GM23248 (cell line): Measurements from ENCODE around the gene TXNRD1. TPM values are rescaled to one million over a fixed set of nuclear protein-coding genes. Genes with fewer than 3 reads are reported as not detected.

Experiments
- DNase-seq: peaks from one replicate; pipeline ENCODE4 v3.0.0-alpha.2; 2015
- H2AFZ ChIP-seq: fragments of 200-600 bp; sonication (generic); 2 replicates; pipeline ENCODE4 v1.6.1; 2016; ENCODE audit warnings: antibody characterized with exemption
- H3F3A ChIP-seq: fragments of 200-600 bp; sonication (generic); 2 replicates; pipeline ENCODE4 v1.6.1; 2016; ENCODE audit warnings: mild to moderate bottlenecking, antibody characterized with exemption, mixed run types; ENCODE audit not compliant: insufficient read depth
- H3K27ac ChIP-seq: fragments of 200-600 bp; sonication (generic); 2 replicates; pipeline ENCODE4 v1.5.1; 2016; ENCODE audit warnings: mild to moderate bottlenecking
- H3K27me3 ChIP-seq: fragments of 200-600 bp; sonication (generic); replicated peaks from 2 replicates; pipeline ENCODE4 v1.6.1; 2016; ENCODE audit warnings: mild to moderate bottlenecking; ENCODE audit not compliant: insufficient read depth
- H3K36me3 ChIP-seq: fragments of 200-600 bp; sonication (generic); 2 replicates; pipeline ENCODE4 v1.6.1; 2016; ENCODE audit warnings: low read depth, mild to moderate bottlenecking
- H3K4me1 ChIP-seq: fragments of 200-600 bp; sonication (generic); 2 replicates; pipeline ENCODE4 v1.6.1; 2016; ENCODE audit warnings: mild to moderate bottlenecking; ENCODE audit not compliant: insufficient read depth
- H3K4me2 ChIP-seq: fragments of 200-600 bp; sonication (generic); one replicate; pipeline ENCODE4 v1.6.1; 2016; ENCODE audit warnings: mild to moderate bottlenecking; ENCODE audit not compliant: unreplicated experiment
- H3K4me3 ChIP-seq: fragments of 200-600 bp; sonication (generic); 2 replicates; pipeline ENCODE4 v1.5.1; 2016; ENCODE audit warnings: mild to moderate bottlenecking
- H3K79me2 ChIP-seq: fragments of 200-600 bp; sonication (generic); 2 replicates; pipeline ENCODE4 v1.6.1; 2016; ENCODE audit warnings: mild to moderate bottlenecking; ENCODE audit not compliant: insufficient read depth
- H3K9ac ChIP-seq: fragments of 200-600 bp; sonication (generic); 2 replicates; pipeline ENCODE4 v1.6.1; 2016; ENCODE audit warnings: mild to moderate bottlenecking
- H3K9me2 ChIP-seq: fragments of 200-600 bp; sonication (generic); 2 replicates; pipeline ENCODE4 v1.6.1; 2016; ENCODE audit warnings: mixed run types, mild to moderate bottlenecking, moderate library complexity; ENCODE audit not compliant: insufficient read depth
- H3K9me3 ChIP-seq: fragments of 200-600 bp; sonication (generic); one replicate; pipeline ENCODE4 v1.6.1; 2017; ENCODE audit warnings: low read depth
- H4K20me1 ChIP-seq: fragments of 200-600 bp; sonication (generic); 2 replicates; pipeline ENCODE4 v1.6.0; 2016; ENCODE audit not compliant: insufficient read depth
- EZH2 ChIP-seq: fragments of 200-600 bp; sonication (generic); IDR thresholded peaks from 2 replicates; pipeline ENCODE4 v1.6.1; 2018; ENCODE audit warnings: antibody characterized with exemption, mild to moderate bottlenecking; ENCODE audit not compliant: insufficient read depth, poor library complexity, severe bottlenecking
- EZH2phosphoT487 ChIP-seq: fragments of 200-600 bp; sonication (generic); IDR thresholded peaks from 2 replicates; pipeline ENCODE4 v1.6.1; 2018; ENCODE audit warnings: antibody characterized with exemption, moderate library complexity, mild to moderate bottlenecking, low read depth; ENCODE audit not compliant: insufficient read depth
- WGBS, 2 experiments: methylation state at CpG; one replicate each; pipeline ENCODE4 v1.1.6; 2015 to 2017; ENCODE audit warnings: low lambda C conversion rate in 2 of 2, low coverage in 1 of 2; ENCODE audit errors: missing lambda C conversion rate in 2 of 2; 5-methylcytosine and 5-hydroxymethylcytosine counted together
- in situ Hi-C: fragments of 300-500 bp; cut with MboI; formaldehyde crosslinking; loops from 2 replicates; pipeline ENCODE4 v1.15.0; 2020
- polyA plus RNA-seq: library from polyadenylated mRNA; unstranded; fragments of >200 nt; fragmentation: Nextera tagmentation; extraction: Ambion mirVana; gene quantifications from 2 replicates; pipeline ENCODE4 v1.2.1, GENCODE V29; 2016
- total RNA-seq: library from RNA; depleted of rRNA; stranded (reverse); fragments of >200 nt; shearing (Covaris generic); gene quantifications from 2 replicates; pipeline ENCODE4 v1.2.3, GENCODE V29; 2014

Gene TXNRD1
- total and polyA plus RNA-seq, 2 experiments from 2014 or later, result 255 to 477 TPM

DNA sequence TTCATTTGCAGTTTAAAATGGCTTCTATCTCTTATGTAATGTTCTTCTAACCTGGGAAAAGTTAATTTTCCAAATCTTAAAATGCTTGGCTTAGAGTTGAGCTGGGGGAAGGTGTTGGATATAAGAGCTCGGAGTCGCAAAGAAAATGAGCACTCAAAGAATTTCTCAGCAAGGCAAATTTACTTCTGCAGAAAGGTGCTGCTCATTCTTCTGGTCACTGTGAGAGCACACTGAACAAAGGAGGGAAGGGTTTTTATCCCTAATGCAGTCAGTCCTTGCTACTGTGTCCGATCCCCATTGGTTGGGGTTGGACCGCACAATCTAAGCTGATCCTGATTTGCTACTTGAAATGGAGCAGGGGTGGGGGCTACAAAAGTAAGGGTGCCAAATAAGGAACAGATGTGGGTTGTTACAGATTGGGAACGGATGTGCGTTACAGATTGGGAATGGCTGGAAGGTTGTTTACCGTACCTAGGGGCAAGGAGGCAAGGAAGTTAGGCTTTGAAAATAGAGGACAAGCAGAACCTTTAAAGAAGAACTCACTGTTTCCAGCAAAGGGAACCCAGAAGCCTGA, 19.4 kb downstream of the TXNRD1 start:
- H3K36me3 ChIP-seq, result no peaks in the 10 kb centered on the region
- H3K9me3 ChIP-seq, result no peaks in the 10 kb centered on the region
- H3K4me1 ChIP-seq, result no peaks in the 10 kb centered on the region
- no peak overlapping the region for H2AFZ ChIP-seq
- 77 to 83% methylated on average over 7 of the region's 7 CpGs for WGBS, 2 experiments
- no peak overlapping the region for H3K27ac ChIP-seq
- H3K9ac ChIP-seq, result no peak overlapping the region
- no peaks in the 10 kb centered on the region for H3K27me3 ChIP-seq
- TF ChIP-seq EZH2phosphoT487, result no peak
- no peak for TF ChIP-seq EZH2
- no peaks in the 10 kb centered on the region for H3K9me2 ChIP-seq
- H4K20me1 ChIP-seq, result no peaks in the 10 kb centered on the region
- in situ Hi-C loops, result no loop called here
- H3K79me2 ChIP-seq, result no peaks in the 10 kb centered on the region
- DNase-seq, result no peak
- H3F3A ChIP-seq, result no peaks in the 10 kb centered on the region
- H3K4me3 ChIP-seq, result no peak overlapping the region
- H3K4me2 ChIP-seq, result no peak overlapping the region

DNA sequence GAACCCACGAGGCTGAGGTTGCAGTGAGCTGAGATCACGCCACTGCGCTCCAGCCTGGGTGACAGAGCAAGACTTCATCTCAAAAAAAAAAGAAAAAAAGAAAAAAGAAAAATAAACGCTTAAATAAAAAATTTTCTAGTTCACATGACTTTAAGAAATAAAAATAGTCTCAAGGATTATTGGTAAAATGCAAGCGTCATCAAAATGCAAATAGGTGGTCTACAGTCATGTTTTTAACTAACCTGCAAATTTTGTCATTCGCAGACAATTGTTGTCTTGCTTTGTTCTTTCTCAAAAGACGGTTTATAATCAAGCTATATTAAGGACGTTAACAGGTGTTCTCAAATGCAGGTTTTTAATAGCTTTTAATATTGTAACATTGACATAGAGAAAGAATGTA, 22.4 kb downstream of the TXNRD1 start:
- Histone ChIP-seq H3K4me2 (no peak overlapping the region), H3K27ac (no peak overlapping the region), H3K79me2 (no peaks in the 10 kb centered on the region), H3K27me3 (no peaks in the 10 kb centered on the region), H3K9ac (no peak overlapping the region), H3K36me3 (no peaks in the 10 kb centered on the region), H4K20me1 (no peaks in the 10 kb centered on the region), H3K9me2 (no peaks in the 10 kb centered on the region), H3K9me3 (no peaks in the 10 kb centered on the region), H2AFZ (no peak overlapping the region), H3K4me1 (no peaks in the 10 kb centered on the region), H3K4me3 (no peak overlapping the region), H3F3A (no peaks in the 10 kb centered on the region)
- WGBS, 2 experiments, result 78 to 81% methylated on average over 6 to 8 of the region's 8 CpGs
- no peak for DNase-seq
- TF ChIP-seq EZH2phosphoT487 (no peak), EZH2 (no peak)
- in situ Hi-C loops, result no loop called here

GRCh38 chr12:104242546-104243206, 27.1 kb downstream of the TXNRD1 start:
- Histone ChIP-seq H3K4me2 (no peak overlapping the region), H3K4me1 (no peaks in the 10 kb centered on the region), H3K79me2 (no peaks in the 10 kb centered on the region), H3K9me3 (no peaks in the 10 kb centered on the region), H3K9me2 (no peaks in the 10 kb centered on the region), H3K27ac (no peak overlapping the region), H3K9ac (no peak overlapping the region), H4K20me1 (no peaks in the 10 kb centered on the region), H3K4me3 (no peak overlapping the region), H3K27me3 (no peaks in the 10 kb centered on the region), H3F3A (0 out of 2 replicates have a peak, but pooled peaks cover 4% of the 10 kb centered on the region), H3K36me3 (no peaks in the 10 kb centered on the region), H2AFZ (no peak overlapping the region)
- in situ Hi-C loops, result no loop called here
- no peak for DNase-seq
- 76 to 80% methylated on average over 3 of the region's 3 CpGs for WGBS, 2 experiments
- TF ChIP-seq EZH2phosphoT487 (no peak), EZH2 (no peak)

DNA sequence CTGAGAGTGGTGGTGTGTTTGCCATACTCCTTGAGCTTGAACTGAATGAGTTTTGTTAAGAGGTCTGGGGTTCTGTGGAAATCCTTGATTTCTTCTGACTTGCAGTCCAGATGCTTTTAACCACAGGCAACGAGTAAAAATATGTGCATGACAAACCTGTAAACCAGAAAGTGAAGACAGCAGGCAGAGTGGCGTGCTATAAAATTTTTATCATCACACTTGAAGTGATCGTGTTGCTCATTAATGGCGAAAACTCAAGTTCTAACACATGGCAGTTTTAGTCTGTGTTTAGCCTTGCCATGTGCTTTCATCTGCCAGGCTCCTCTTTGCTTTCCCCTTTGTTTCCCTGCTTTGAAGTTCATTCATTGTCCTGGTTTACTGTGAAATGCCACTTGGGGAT, 28.0 kb downstream of the TXNRD1 start:
- no peak overlapping the region for H3K4me2 ChIP-seq
- H3K27me3 ChIP-seq, result no peaks in the 10 kb centered on the region
- in situ Hi-C loops, result no loop called here
- no peaks in the 10 kb centered on the region for H3K9me3 ChIP-seq
- no peaks in the 10 kb centered on the region for H4K20me1 ChIP-seq
- H3K79me2 ChIP-seq, result no peaks in the 10 kb centered on the region
- no peaks in the 10 kb centered on the region for H3K36me3 ChIP-seq
- H3K9ac ChIP-seq, result no peak overlapping the region
- peak overlapping the region; percentile 34 for H2AFZ ChIP-seq
- peak; percentile 24 for DNase-seq
- no peaks in the 10 kb centered on the region for H3K9me2 ChIP-seq
- 0 out of 2 replicates have a peak, but pooled peaks cover 4% of the 10 kb centered on the region for H3F3A ChIP-seq
- H3K4me3 ChIP-seq, result no peak overlapping the region
- no peaks in the 10 kb centered on the region for H3K4me1 ChIP-seq
- H3K27ac ChIP-seq, result no peak overlapping the region
- TF ChIP-seq EZH2phosphoT487, result no peak
- no peak for TF ChIP-seq EZH2
- WGBS, 2 experiments, result 18 to 22% methylated on average over 4 of the region's 4 CpGs
